Duodenal mucosa (tissue), 2 donors: ENCODE measurements around the gene SLC25A12.
"Not testable (repeated sequence)": the region's sequence is repeated elsewhere in the genome, so short reads cannot be mapped to it uniquely, and the experiment has no call there.

ENCODE experiments used
- H3K27ac ChIP-seq: one replicate; pipeline ENCODE4 v1.7.0; 2013; ENCODE audit warnings: low read depth, low read length
- H3K27me3 ChIP-seq, 2 donors: one replicate each; pipeline ENCODE4 v1.7.0; 2013; ENCODE audit warnings: low read length in 2 of 2, control low read depth in 1 of 2; ENCODE audit not compliant: insufficient read depth in 2 of 2, control insufficient read depth in 1 of 2
- H3K36me3 ChIP-seq, 2 donors: one replicate each; pipeline ENCODE4 v1.7.0; 2013; ENCODE audit warnings: low read length in 2 of 2, control low read depth in 1 of 2; ENCODE audit not compliant: insufficient read depth in 2 of 2, control insufficient read depth in 1 of 2
- H3K4me1 ChIP-seq, 2 donors: one replicate each; pipeline ENCODE4 v1.7.0; 2013; ENCODE audit warnings: low read length in 2 of 2, control low read depth in 1 of 2; ENCODE audit not compliant: insufficient read depth in 2 of 2, control insufficient read depth in 1 of 2
- H3K4me3 ChIP-seq, 2 donors: one replicate each; pipeline ENCODE4 v1.7.0; 2013; ENCODE audit warnings: low read length in 2 of 2, low read depth in 1 of 2
- H3K9ac ChIP-seq, 2 donors: one replicate each; pipeline ENCODE4 v1.7.0; 2013; ENCODE audit warnings: low read length in 2 of 2, low read depth in 1 of 2
- H3K9me3 ChIP-seq, 2 donors: one replicate each; pipeline ENCODE4 v1.7.0; 2013; ENCODE audit warnings: low read length in 2 of 2, control low read depth in 1 of 2; ENCODE audit not compliant: control insufficient read depth in 1 of 2

SLC25A12 gene

DNA sequence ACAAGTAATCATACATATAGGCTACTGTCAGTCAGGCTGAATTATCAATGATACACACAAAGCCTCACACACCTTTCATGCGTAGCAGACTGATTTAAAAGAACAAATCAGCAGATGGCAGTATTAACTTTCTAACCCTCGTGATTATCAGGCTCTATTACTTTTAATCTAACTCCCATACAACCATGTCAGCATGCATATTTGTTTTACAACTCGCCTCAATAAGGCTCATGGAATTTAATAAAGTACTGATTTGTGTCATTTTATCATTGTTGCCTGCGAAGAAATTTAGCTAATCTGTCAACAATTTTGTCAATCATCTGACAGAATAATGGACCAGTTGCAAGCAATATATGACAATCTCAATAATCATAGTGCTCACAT lies 82.8 kb downstream of the SLC25A12 start:
- H3K4me1 ChIP-seq, result no peaks in the 10 kb centered on the region
- no peaks in the 10 kb centered on the region for H3K27me3 ChIP-seq
- no peak overlapping the region for H3K27ac ChIP-seq
- no peaks in the 10 kb centered on the region for H3K9me3 ChIP-seq
- no peak overlapping the region for H3K4me3 ChIP-seq
- no peak overlapping the region for H3K9ac ChIP-seq
- no peaks in the 10 kb centered on the region for H3K36me3 ChIP-seq

DNA sequence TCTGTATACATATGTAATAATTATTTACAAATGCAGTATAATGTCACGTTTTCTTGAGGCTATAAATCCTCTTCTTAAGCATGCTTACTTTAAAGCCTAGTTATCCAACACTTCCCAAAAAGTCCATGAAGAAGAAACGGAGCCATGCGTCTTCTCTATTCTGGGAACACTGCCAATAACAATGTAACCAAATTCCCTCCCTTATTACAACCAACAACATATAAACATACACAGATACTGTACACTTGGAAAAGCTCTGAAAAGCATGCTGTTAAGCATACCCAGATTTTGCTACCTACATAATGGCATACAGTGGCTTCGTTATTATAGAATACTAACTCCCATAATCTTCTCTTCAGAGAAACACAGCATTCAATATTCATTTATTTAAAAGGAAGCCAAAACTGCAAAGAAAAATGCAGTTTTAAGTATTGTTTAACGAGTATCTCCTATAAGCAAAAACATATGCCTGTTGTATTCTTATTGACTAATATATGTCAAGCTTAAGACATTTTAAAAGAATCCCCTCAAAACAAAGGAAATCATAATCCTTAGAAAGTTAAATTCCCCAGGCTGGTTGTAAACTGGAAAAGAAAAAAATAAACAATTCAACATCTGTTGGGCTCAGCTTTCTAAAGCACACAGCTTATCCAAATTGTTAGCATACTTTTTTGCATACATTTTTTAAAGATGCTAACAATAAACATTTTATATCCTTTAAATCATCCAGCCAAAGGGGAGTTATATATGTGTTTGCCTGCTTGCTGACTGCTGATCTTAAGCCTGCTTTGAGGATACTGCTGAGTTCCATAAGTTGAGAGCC lies 83.4 kb downstream of the SLC25A12 start:
- H3K27me3 ChIP-seq, result no peaks in the 10 kb centered on the region
- H3K36me3 ChIP-seq, result no peaks in the 10 kb centered on the region
- H3K4me1 ChIP-seq, result no peaks in the 10 kb centered on the region
- H3K4me3 ChIP-seq, result no peak overlapping the region
- no peak overlapping the region for H3K27ac ChIP-seq
- no peak overlapping the region for H3K9ac ChIP-seq
- no peaks in the 10 kb centered on the region for H3K9me3 ChIP-seq

DNA sequence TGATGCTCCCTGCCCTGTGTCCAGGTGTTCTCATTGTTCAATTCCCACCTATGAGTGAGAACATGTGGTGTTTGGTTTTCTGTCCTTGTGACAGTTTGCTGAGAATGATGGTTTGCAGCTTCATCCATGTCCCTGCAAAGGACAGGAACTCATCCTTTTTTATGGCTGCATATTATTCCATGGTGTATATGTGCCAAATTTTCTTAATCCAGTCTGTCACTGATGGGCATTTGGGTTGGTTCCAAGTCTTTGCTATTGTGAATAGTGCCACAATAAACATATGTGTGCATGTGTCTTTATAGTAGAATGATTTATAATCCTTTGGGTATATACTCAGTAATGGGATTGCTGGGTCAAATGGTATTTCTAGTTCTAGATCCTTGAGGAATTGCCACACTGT lies 85.2 kb downstream of the SLC25A12 start:
- not testable (repeated sequence) for H3K4me3 ChIP-seq, H3K36me3 ChIP-seq, H3K27me3 ChIP-seq, H3K4me1 ChIP-seq, H3K9me3 ChIP-seq, H3K9ac ChIP-seq, H3K27ac ChIP-seq

DNA sequence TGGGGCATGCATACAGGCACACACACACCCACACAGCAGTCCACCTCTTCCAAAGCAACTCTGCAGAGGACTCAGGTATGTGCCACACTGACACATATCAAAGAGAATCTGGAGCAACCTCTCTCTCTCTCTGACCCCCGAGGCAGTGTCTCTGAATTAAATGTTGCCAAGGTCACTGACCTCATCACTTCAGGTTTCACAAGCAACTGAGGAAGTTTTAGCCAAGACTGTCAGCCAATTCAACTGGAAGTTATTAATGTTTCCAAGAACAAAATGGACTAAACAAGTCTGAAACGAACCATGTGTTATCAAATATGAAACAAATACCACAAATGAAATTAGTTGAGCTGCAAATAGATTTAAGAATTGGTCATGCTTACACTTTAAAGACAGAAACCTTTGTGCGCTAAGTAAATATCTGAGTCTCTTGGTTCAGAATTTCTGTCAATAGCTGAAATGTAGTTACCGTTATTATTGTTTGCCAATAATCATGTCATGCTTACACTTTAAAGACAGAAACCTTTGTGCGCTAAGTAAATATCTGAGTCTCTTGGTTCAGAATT lies 86.1 kb downstream of the SLC25A12 start:
- H3K4me3 ChIP-seq, result no peak overlapping the region
- no peaks in the 10 kb centered on the region for H3K27me3 ChIP-seq
- no peak overlapping the region for H3K9ac ChIP-seq
- no peaks in the 10 kb centered on the region for H3K36me3 ChIP-seq
- no peaks in the 10 kb centered on the region for H3K4me1 ChIP-seq
- H3K9me3 ChIP-seq, result no peaks in the 10 kb centered on the region
- H3K27ac ChIP-seq, result no peak overlapping the region

DNA sequence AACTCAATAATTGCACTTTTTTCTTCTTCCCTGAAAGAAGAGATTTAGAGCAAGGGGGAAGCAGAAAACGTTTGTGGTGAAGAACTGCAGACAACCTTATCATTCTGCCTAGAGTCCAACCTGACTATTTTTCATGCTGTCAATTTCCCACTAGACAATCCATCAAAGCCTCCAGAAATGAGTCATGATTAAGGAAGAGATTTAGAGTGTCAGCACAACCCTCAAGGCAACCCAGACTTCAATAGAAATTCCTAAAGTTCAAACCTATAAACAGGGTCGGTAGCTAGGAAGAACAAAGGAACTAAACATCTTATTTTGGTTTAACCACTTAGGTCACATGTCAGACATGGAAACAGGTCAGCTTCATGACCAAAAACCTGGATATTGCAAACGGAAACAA lies 86.9 kb downstream of the SLC25A12 start:
- Histone ChIP-seq H3K4me3 (no peak overlapping the region), H3K4me1 (no peaks in the 10 kb centered on the region), H3K9ac (no peak overlapping the region), H3K9me3 (no peaks in the 10 kb centered on the region), H3K27me3 (no peaks in the 10 kb centered on the region), H3K36me3 (no peaks in the 10 kb centered on the region), H3K27ac (no peak overlapping the region)

DNA sequence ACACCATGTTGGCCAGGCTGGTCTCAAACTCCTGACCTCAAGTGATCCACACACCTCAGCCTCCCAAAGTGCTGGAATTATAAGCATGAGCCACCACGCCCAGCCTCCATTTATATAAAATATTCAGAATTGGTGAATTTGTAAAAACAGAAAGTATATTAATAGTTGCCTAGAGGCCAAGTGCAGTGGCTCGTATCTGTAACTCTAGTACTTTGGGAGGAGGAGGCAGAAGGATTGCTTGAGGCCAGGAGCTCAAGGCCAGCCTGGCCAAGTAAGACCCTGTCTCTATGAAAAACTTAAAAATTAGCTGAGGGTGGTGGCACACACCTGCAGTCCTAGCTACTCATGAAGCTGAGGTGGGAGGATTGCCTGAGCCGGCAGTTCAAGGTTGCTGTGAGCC lies 89.6 kb downstream of the SLC25A12 start:
- Histone ChIP-seq H3K4me3 (no peak overlapping the region), H3K4me1 (no peaks in the 10 kb centered on the region), H3K27me3 (no peaks in the 10 kb centered on the region), H3K27ac (no peak overlapping the region), H3K9ac (no peak overlapping the region), H3K9me3 (no peaks in the 10 kb centered on the region), H3K36me3 (no peaks in the 10 kb centered on the region)

DNA sequence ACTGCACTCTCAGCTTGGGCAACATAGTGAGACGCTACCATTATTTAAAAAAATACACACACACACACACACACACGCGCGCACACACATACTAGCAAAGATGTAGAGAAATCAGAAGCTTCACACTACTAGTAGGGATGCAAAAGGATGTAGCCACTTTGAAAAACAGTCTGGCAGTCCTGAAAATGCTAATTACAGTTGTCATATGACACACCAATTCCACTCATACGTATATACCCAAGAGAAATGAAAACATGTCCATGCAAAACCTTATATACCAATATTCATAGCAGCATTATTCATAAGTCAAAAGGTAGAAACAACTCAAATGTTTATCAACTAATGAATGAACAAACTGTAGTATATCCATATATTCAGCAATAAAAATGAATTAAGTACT lies 90.3 kb downstream of the SLC25A12 start:
- no peak overlapping the region for H3K9ac ChIP-seq
- no peak overlapping the region for H3K4me3 ChIP-seq
- H3K36me3 ChIP-seq, result no peaks in the 10 kb centered on the region
- no peaks in the 10 kb centered on the region for H3K4me1 ChIP-seq
- H3K27me3 ChIP-seq, result no peaks in the 10 kb centered on the region
- no peaks in the 10 kb centered on the region for H3K9me3 ChIP-seq
- no peak overlapping the region for H3K27ac ChIP-seq

DNA sequence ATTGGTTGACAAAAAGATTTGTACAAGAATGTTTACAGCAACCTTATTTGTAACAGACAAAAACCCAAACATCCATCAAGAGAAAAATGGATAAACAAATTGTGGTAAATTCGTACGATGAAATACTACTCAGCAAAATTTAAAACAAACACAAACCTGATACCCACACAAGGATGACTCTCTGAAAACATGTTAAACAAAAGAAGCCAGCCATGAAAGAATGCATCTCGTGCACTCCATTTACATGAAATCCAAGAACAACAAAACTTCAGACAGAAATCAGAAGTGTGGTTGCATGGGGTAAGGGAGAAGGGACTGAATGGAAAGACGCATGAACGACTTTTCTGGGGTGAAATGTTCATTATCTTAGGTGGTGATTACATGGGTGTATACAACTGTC lies 93.4 kb downstream of the SLC25A12 start:
- H3K4me1 ChIP-seq, result peaks cover 4 to 6% of the 10 kb centered on the region in 2 donors
- no peak overlapping the region for H3K9ac ChIP-seq
- H3K27ac ChIP-seq, result no peak overlapping the region
- H3K36me3 ChIP-seq, result no peaks in the 10 kb centered on the region
- no peaks in the 10 kb centered on the region for H3K27me3 ChIP-seq
- no peak overlapping the region for H3K4me3 ChIP-seq
- no peaks in the 10 kb centered on the region for H3K9me3 ChIP-seq

DNA sequence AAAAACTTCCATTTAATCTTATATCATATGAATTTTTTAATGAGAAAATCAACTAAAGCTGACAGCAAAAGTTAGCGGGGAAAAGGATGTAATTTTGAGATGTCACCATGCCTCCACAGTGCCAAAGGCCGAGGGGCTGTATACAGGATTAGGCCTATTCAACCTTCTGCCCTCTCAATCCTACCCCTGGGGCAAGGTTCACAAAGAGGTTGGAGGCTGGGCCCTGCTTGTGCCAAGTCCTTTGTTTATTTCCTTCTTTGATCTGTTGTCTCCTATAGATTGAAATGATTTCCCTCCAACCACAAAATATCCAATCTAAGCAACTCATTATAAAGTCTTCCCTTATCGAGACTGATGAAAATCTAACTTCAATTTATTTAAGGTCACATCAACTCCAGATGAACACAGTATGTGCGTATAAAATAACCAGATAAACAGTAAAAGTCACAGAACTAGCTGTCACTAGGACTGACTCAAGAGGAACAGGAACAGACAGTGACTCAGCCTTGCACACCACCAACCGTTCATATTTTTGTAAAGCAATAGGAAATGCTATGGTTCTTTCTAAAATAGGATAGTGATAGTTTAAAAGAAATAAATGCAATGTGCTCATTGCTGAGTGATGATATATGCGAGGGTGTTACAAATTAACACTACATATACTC lies 95.8 kb downstream of the SLC25A12 start:
- no peak overlapping the region for H3K4me3 ChIP-seq
- H3K4me1 ChIP-seq, result peaks cover 4 to 11% of the 10 kb centered on the region in 2 donors
- no peak overlapping the region for H3K9ac ChIP-seq
- peaks cover 0 to 5% of the 10 kb centered on the region in 2 donors for H3K36me3 ChIP-seq
- no peak overlapping the region for H3K27ac ChIP-seq
- H3K9me3 ChIP-seq, result no peaks in the 10 kb centered on the region
- no peaks in the 10 kb centered on the region for H3K27me3 ChIP-seq

DNA sequence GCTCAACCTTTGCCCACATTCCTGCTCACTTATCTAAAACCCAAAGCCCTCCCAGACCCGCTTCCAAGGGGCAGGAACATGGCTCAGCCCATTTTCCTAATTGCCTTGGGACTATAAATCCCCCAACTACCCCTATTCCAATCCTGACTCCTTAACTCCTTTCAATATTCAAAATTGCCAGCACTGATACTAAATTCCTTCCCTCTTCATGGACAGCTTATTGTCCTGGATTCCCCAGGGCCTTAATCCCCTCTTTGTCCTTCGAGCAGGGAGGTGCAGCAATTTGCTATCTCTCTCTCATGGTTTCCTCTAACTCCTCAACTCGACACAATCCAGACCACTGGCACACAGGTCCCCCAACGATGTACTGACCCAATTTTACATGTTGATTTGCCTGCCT lies 99.1 kb downstream of the SLC25A12 start:
- Histone ChIP-seq H3K9ac (no peak overlapping the region), H3K4me3 (no peak overlapping the region), H3K4me1 (peaks cover 4 to 11% of the 10 kb centered on the region in 2 donors), H3K9me3 (no peaks in the 10 kb centered on the region), H3K27me3 (no peaks in the 10 kb centered on the region), H3K27ac (no peak overlapping the region), H3K36me3 (peaks cover 3 to 18% of the 10 kb centered on the region in 2 donors)
